Activated CD4-positive, alpha-beta T cell treated with anti-CD3 and anti-CD28 coated beads, Interleukin-2, amount 10 ng/mL, durations not matched to agents 24 days and 14 days (primary cell): Measurements from ENCODE around the gene AGTR2. TPM values are rescaled to one million over a fixed set of nuclear protein-coding genes. Genes with fewer than 3 reads are reported as not detected.
"Not testable (repeated sequence)": the region's sequence is repeated elsewhere in the genome, so short reads cannot be mapped to it uniquely, and the experiment has no call there.

Source experiments
- DNase-seq: peaks from one replicate; pipeline ENCODE4 v3.0.0; 2022
- H3K27ac Mint-ChIP-seq: one replicate; pipeline ENCODE4 v1.8.0; 2022; ENCODE audit warnings: mild to moderate bottlenecking, mixed read lengths
- H3K27me3 Mint-ChIP-seq: one replicate; pipeline ENCODE4 v1.8.0; 2022; ENCODE audit warnings: mixed read lengths
- H3K36me3 Mint-ChIP-seq: one replicate; pipeline ENCODE4 v1.8.0; 2022; ENCODE audit warnings: low read depth, mild to moderate bottlenecking, mixed read lengths
- H3K4me1 Mint-ChIP-seq: one replicate; pipeline ENCODE4 v1.8.0; 2021; ENCODE audit warnings: mixed read lengths
- H3K4me3 Mint-ChIP-seq: one replicate; pipeline ENCODE4 v1.8.0; 2022; ENCODE audit warnings: mild to moderate bottlenecking, moderate library complexity, mixed read lengths
- H3K9me3 Mint-ChIP-seq: one replicate; pipeline ENCODE4 v1.8.0; 2021; ENCODE audit warnings: mixed read lengths
- intact Hi-C: fragments of 100-400 bp; cut with micrococcal nuclease; formaldehyde crosslinking; loops from one replicate; pipeline ENCODE4 v1.15.1; 2023
- total RNA-seq: library from RNA; stranded (reverse); gene quantifications from 2 replicates; pipeline ENCODE4 v1.2.3, GENCODE V29; 2022

The AGTR2 gene, protein sequence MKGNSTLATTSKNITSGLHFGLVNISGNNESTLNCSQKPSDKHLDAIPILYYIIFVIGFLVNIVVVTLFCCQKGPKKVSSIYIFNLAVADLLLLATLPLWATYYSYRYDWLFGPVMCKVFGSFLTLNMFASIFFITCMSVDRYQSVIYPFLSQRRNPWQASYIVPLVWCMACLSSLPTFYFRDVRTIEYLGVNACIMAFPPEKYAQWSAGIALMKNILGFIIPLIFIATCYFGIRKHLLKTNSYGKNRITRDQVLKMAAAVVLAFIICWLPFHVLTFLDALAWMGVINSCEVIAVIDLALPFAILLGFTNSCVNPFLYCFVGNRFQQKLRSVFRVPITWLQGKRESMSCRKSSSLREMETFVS
- total RNA-seq, result not detected in 2 replicates

DNA sequence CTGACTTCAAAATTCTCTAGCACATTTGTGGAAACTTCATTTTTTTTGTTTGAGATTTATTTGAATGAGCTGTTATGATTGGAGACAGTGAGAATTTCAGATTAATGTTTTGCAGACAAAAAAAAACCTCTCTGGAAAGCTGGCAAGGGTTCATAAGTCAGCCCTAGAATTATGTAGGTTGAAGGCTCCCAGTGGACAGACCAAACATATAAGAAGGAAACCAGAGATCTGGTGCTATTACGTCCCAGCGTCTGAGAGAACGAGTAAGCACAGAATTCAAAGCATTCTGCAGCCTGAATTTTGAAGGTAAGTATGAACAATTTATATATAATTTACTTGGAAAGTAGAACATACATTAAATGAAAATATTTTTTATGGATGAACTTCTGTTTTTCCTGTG is at the start of gene AGTR2:
AGTR2 (plus strand) TSS at position 234 of the 400 bp plus-strand sequence. CDS start 1,537 bp downstream, outside the sequence.
- Mint-ChIP-seq H3K27ac (no peak within 1 kb of the TSS), H3K36me3 (no peaks in the 10 kb centered on the region), H3K27me3 (no peaks in the 10 kb centered on the region), H3K4me3 (no peak within 1 kb of the TSS), H3K9me3 (no peaks in the 10 kb centered on the region), H3K4me1 (no peaks in the 10 kb centered on the region)
- DNase-seq, result no peak
- intact Hi-C loops, result no loop called here

DNA sequence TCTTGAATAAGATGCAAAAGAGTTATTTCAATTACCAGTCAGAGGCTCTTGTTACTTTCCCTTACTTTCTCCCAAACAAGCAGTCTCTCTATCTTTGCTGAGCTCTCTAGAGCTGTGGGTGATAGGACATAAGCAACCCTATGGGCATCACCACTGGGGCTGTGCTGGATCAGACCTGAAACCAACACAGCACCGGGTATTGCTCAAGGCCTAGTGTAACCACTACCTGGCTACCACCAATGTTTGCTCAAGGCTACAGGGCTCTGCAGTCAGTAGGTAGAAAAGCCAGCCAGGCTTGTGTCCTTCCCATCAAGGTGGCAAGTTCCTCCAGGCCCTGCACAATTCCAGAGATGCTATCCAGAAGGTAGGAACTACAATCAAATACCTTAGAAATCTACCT is 35.3 kb upstream of the AGTR2 start:
- Mint-ChIP-seq H3K9me3 (no peaks in the 10 kb centered on the region), H3K4me1 (no peaks in the 10 kb centered on the region), H3K36me3 (no peaks in the 10 kb centered on the region), H3K4me3 (no peak overlapping the region), H3K27ac (no peak overlapping the region), H3K27me3 (no peaks in the 10 kb centered on the region)
- intact Hi-C loops, result no loop called here
- DNase-seq, result no peak

DNA sequence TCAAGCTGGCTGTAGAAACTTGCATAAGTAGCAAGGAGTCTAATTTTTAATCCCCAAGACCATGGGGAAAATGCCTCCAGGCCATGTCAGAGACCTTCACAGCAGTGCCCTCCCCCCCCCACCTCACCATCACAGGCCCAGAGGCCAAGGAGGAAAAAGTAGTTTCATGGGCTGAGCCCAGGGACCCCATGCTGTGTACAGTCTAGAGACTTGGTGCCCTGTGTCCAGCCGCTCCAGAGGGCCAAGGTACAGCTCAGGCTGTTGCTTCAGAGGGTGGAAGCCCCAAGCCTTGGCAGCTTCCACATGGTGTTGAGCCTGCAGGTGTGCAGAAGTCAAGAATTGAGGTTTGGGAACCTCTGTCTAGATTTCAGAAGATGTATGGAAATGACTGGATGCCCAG is 29.3 kb upstream of the AGTR2 start:
- H3K27me3 Mint-ChIP-seq, H3K4me1 Mint-ChIP-seq, H3K27ac Mint-ChIP-seq, H3K4me3 Mint-ChIP-seq, H3K9me3 Mint-ChIP-seq, DNase-seq, H3K36me3 Mint-ChIP-seq, intact Hi-C loops: not testable (repeated sequence)

DNA sequence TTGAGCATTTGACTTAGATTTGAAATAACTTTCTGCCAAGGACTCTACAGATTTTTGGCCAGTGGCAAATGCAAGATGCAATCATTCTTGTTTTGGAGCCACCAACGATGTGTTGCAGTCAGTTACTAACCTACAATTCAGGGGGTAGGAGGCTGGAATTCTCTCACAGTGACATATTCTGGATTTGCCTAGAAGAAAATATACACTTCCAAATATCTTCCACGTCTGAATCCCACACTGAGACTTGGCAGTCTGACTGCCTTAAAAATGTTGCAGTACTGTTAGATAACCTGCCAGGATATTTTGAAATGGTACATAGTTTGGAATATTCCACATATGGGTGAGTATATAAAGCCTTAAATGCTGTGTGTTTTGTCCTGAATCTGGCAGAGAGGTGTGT is 27.6 kb upstream of the AGTR2 start:
- H3K9me3 Mint-ChIP-seq, result no peaks in the 10 kb centered on the region
- H3K27ac Mint-ChIP-seq, result no peak overlapping the region
- no peak for DNase-seq
- H3K27me3 Mint-ChIP-seq, result no peaks in the 10 kb centered on the region
- H3K4me3 Mint-ChIP-seq, result no peak overlapping the region
- intact Hi-C loops, result no loop called here
- no peaks in the 10 kb centered on the region for H3K4me1 Mint-ChIP-seq
- H3K36me3 Mint-ChIP-seq, result no peaks in the 10 kb centered on the region

DNA sequence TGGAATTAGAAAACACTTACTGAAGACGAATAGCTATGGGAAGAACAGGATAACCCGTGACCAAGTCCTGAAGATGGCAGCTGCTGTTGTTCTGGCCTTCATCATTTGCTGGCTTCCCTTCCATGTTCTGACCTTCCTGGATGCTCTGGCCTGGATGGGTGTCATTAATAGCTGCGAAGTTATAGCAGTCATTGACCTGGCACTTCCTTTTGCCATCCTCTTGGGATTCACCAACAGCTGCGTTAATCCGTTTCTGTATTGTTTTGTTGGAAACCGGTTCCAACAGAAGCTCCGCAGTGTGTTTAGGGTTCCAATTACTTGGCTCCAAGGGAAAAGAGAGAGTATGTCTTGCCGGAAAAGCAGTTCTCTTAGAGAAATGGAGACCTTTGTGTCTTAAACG is 2.4 kb downstream of the AGTR2 start:
- H3K27me3 Mint-ChIP-seq, result no peaks in the 10 kb centered on the region
- no peak overlapping the region for H3K27ac Mint-ChIP-seq
- H3K36me3 Mint-ChIP-seq, result no peaks in the 10 kb centered on the region
- H3K4me1 Mint-ChIP-seq, result no peaks in the 10 kb centered on the region
- no peak overlapping the region for H3K4me3 Mint-ChIP-seq
- no peaks in the 10 kb centered on the region for H3K9me3 Mint-ChIP-seq
- intact Hi-C loops, result no loop called here
- no peak for DNase-seq

DNA sequence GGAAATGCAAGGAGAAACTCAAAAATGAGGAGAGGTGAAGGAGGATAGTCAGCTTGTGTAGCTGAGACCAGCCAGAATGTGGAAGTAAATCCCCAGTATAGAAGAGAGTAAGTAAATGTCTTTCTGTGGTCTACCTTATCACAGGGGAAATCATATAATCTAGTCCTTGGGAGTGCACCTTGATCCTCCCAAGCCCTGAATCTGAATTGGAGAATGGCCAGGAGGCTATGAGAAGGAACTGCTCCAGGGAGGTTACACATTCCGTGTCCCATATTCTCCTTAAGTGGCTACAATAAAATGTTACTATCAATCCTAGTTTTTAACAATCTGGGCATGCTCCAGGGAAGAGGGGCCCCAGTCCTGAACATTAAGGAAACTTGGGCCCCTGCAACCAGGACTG is 10.8 kb downstream of the AGTR2 start:
- intact Hi-C loops, result no loop called here
- H3K27me3 Mint-ChIP-seq, result no peaks in the 10 kb centered on the region

DNA sequence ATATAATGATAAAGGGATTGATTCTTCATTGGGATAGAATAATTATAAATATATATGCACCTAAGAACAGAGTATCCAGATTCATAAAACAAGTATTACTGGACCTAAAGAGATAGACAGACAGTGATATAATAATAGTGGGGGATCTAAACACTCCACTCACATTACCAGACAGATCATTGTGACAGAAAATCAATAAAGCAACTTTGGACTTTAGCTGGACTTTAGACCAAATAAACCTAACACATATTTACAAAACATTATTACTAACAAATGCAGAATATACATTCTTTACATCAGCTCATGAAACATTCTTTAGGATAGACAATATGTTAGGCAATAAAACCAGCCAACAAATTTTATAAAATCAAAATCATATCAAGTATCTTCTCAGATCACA is 14.6 kb downstream of the AGTR2 start:
- no peaks in the 10 kb centered on the region for H3K9me3 Mint-ChIP-seq
- no peaks in the 10 kb centered on the region for H3K36me3 Mint-ChIP-seq
- intact Hi-C loops, result no loop called here
- H3K4me3 Mint-ChIP-seq, result no peak overlapping the region
- no peak overlapping the region for H3K27ac Mint-ChIP-seq
- no peaks in the 10 kb centered on the region for H3K4me1 Mint-ChIP-seq
- no peaks in the 10 kb centered on the region for H3K27me3 Mint-ChIP-seq
- no peak for DNase-seq

More for the DNA sequence above, 10.8 kb downstream of the AGTR2 start:
- Mint-ChIP-seq H3K4me1 (no peaks in the 10 kb centered on the region), H3K27ac (no peak overlapping the region), H3K36me3 (no peaks in the 10 kb centered on the region), H3K9me3 (no peaks in the 10 kb centered on the region), H3K4me3 (no peak overlapping the region)
- no peak for DNase-seq

DNA sequence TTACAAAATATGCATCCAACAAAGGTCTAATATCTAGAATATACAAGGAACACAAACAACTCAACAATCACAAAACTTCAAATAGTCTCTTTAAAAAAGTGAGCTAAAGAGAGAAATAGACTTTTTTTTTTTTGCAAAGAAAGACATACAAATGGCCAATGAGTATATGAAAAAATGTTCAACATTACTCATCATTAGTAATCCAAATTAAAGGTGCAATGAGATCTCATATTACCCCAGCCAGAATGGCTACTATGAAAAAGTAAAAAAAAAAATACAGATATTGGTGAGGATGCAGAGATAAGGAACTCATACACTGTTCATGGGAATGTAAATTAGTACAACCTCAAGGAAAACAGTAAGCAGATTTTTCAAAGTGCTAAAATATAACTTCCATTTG is 24.1 kb downstream of the AGTR2 start:
- intact Hi-C loops, result no loop called here
- Mint-ChIP-seq H3K4me3 (no peak overlapping the region), H3K27ac (no peak overlapping the region), H3K36me3 (no peaks in the 10 kb centered on the region), H3K4me1 (no peaks in the 10 kb centered on the region), H3K27me3 (no peaks in the 10 kb centered on the region), H3K9me3 (no peaks in the 10 kb centered on the region)
- DNase-seq, result no peak

DNA sequence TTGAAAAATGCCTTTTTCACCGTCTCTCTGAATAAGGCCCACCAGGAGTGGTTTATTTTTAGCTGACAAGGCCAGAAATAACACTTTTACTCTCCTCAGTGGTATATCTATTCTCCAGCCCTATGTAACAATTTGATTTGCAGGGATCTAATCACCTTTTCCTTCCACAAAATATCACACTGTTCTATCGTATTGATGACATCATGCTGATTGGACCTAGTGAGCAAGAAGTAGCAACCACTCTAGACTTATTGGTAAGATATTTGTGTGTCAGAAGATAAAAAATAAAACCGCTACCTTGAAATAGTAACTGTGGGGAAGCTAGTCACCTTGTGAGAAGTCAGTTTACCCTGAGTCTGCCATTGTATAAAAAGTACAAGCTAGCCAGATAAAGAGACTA is 27.7 kb downstream of the AGTR2 start:
- Mint-ChIP-seq H3K27ac (no peak overlapping the region), H3K27me3 (no peaks in the 10 kb centered on the region), H3K9me3 (no peaks in the 10 kb centered on the region), H3K36me3 (no peaks in the 10 kb centered on the region), H3K4me3 (no peak overlapping the region), H3K4me1 (no peaks in the 10 kb centered on the region)
- intact Hi-C loops, result no loop called here
- DNase-seq, result no peak

DNA sequence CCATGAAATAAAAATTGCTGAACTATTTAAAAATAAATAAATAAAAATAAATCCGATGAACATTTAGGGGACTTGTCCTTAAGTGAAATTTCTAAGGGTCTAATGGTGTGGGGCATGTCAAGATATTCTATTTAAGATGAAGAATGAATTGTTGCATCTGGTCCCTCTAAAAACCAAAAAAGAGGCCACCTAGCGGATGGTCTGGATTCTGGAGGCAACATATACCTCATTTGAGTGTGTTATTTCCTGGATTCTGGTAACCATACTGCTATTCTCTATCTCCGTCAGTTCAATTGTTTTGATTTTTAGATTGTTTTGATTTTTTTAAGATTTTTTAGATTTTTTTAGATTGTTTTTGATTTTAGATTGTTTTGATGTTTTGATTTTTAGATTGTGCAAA is 28.3 kb downstream of the AGTR2 start:
- Mint-ChIP-seq H3K4me3 (no peak overlapping the region), H3K27me3 (no peaks in the 10 kb centered on the region), H3K4me1 (no peaks in the 10 kb centered on the region), H3K27ac (no peak overlapping the region), H3K36me3 (no peaks in the 10 kb centered on the region), H3K9me3 (no peaks in the 10 kb centered on the region)
- intact Hi-C loops, result no loop called here
- no peak for DNase-seq

DNA sequence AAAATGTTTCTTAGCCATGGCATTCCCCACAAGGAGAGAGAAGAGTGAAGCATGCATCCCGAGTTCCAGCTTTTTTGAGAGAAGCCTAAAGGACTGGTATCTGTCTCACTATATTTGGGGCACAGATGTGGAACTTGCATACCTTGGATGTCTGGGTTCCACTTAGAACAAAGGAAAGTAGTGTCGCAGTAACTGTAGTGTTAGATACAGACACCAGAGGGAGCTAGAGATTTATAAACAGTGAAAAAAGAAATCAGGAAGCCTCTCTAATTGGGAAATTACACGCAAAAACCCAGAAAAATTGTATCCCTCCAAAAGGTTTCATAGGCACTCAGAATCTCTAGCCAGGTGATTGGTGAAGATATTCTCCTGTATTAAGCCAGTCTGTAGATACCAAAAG is 34.4 kb downstream of the AGTR2 start:
- no peak for DNase-seq
- no peak overlapping the region for H3K4me3 Mint-ChIP-seq
- H3K36me3 Mint-ChIP-seq, result no peaks in the 10 kb centered on the region
- intact Hi-C loops, result no loop called here
- no peak overlapping the region for H3K27ac Mint-ChIP-seq
- H3K4me1 Mint-ChIP-seq, result no peaks in the 10 kb centered on the region
- no peaks in the 10 kb centered on the region for H3K27me3 Mint-ChIP-seq
- no peaks in the 10 kb centered on the region for H3K9me3 Mint-ChIP-seq

DNA sequence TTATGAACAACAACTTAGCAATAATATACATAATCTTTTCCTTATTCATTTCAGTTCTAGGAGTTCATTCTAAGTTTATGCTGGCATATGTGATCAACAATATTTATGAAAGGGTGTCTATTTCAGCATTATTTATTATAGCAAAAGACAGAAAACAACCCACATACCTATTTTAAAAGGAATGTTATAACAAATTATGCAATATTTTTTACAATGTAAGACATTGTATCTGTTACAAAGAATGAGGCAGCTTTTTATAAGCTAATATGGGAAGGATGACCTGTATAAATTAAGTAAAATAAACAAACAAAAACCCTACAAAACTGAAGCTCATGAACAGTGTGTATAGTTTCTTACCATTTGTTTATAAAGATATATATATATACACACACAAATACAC is 42.7 kb downstream of the AGTR2 start:
- Mint-ChIP-seq H3K36me3 (no peaks in the 10 kb centered on the region), H3K9me3 (no peaks in the 10 kb centered on the region), H3K27ac (no peak overlapping the region), H3K4me1 (no peaks in the 10 kb centered on the region), H3K27me3 (no peaks in the 10 kb centered on the region), H3K4me3 (no peak overlapping the region)
- intact Hi-C loops, result no loop called here
- DNase-seq, result no peak

DNA sequence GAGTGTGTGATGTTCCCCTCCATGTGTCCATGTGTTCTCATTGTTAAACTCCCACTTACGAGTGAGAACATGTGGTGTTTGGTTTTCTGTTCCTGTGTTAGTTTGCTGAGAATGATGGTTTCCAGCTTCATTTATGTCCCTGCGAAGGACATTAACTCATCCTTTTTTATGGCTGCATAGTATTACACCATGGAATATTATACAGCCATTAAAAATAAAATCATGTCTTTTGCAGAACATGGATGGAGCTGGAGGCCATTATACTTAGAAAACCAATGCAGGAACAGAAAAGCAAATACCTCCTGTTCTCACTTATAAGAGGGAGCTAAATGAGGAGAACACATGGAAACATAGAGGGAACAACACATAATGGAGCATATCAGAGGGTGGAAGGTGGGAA is 46.5 kb downstream of the AGTR2 start:
- H3K27ac Mint-ChIP-seq, H3K9me3 Mint-ChIP-seq, H3K36me3 Mint-ChIP-seq, H3K4me3 Mint-ChIP-seq, DNase-seq, H3K4me1 Mint-ChIP-seq, H3K27me3 Mint-ChIP-seq, intact Hi-C loops: not testable (repeated sequence)
